22Rv1 (cell line): Measurements from ENCODE around the gene PEX11B.
A peak's percentile ranks its signal among the peaks of the same experiment; 100 is the strongest.

ENCODE experiments used
- H3K27ac ChIP-seq: fragments of 450-650 bp; 2 replicates; pipeline ENCODE4 v1.5.1; 2017
- CTCF ChIP-seq: fragments of 450-650 bp; IDR thresholded peaks from 2 replicates; pipeline ENCODE4 v1.5.1; 2017; ENCODE audit warnings: mild to moderate bottlenecking
- ZFX ChIP-seq: fragments of 450-650 bp; IDR thresholded peaks from 2 replicates; pipeline ENCODE4 v1.6.1; 2017; ENCODE audit warnings: antibody characterized with exemption, borderline replicate concordance

Gene PEX11B

GRCh38 chr1:145908653-145909052, 9.9 kb downstream of the PEX11B start:
- TF ChIP-seq CTCF (no peak), ZFX (no peak)
- peak overlapping the region; percentile 12; the same call in 1 of the 2 replicates for H3K27ac ChIP-seq

- TF ChIP-seq ZFX (no peak), CTCF (no peak)
- no peak overlapping the region for H3K27ac ChIP-seq
These were observed 11.4 kb downstream of the PEX11B start for GRCh38 chr1:145906954-145907753.

- TF ChIP-seq CTCF = no peak; the same call in 1 of the 2 replicates
- TF ChIP-seq ZFX = no peak
- H3K27ac ChIP-seq = no peak overlapping the region
These were observed 17.1 kb downstream of the PEX11B start for GRCh38 chr1:145901312-145902021.

- TF ChIP-seq CTCF (no peak), ZFX (no peak)
- no peak overlapping the region for H3K27ac ChIP-seq
These were observed 19.8 kb downstream of the PEX11B start for GRCh38 chr1:145898756-145899155.

- TF ChIP-seq ZFX = no peak
- no peak for TF ChIP-seq CTCF
- no peak overlapping the region for H3K27ac ChIP-seq
These were observed 20.5 kb downstream of the PEX11B start for GRCh38 chr1:145897969-145898368.

- TF ChIP-seq ZFX (no peak), CTCF (no peak)
- no peak overlapping the region for H3K27ac ChIP-seq
These were observed 23.0 kb downstream of the PEX11B start for GRCh38 chr1:145895471-145895870.
